Endothelial cell of umbilical vein (primary cell): ENCODE data around the gene NPDC1. TPM values are rescaled to one million over a fixed set of nuclear protein-coding genes. Genes with fewer than 3 reads are reported as not detected.

Experiments
- BruUV-seq: library from RNA; stranded (reverse); fragments of 400-500 nt; replicated peaks from 2 replicates; lab custom pipeline; 2021; lab: Mats Ljungman, UMichigan
- CTCF ChIA-PET: fragments of 300-600, 350-600 bp; sonication (Branson Sonifier 250); formaldehyde crosslinking; loops from one replicate; lab custom pipeline; 2021; ENCODE audit warnings: antibody characterized with exemption, inconsistent platforms; lab: Charles Lee
- POLR2A ChIA-PET: fragments of 300-600, 350-600 bp; sonication (Branson Sonifier 250); formaldehyde crosslinking; loops from one replicate; lab custom pipeline; 2021; ENCODE audit warnings: antibody characterized with exemption, inconsistent platforms; lab: Charles Lee
- DNase-seq: peaks from one replicate; pipeline ENCODE4 v3.0.0-alpha.2; 2011; ENCODE audit warnings: low read depth, low spot score
- FAIRE-seq: peaks from 2 replicates; lab custom pipeline; 2011; peaks lifted over from hg19 to GRCh38; lab: Jason Lieb, UNC
- H2AFZ ChIP-seq: 2 replicates; pipeline ENCODE4 v1.6.0; 2012; ENCODE audit warnings: low read depth, low read length, control low read depth, inconsistent platforms
- H3K27ac ChIP-seq: 2 replicates; pipeline ENCODE4 v1.5.1; 2011; ENCODE audit warnings: low read depth, mild to moderate bottlenecking, control low read depth, low read length, moderate library complexity; ENCODE audit not compliant: insufficient read depth
- H3K27me3 ChIP-seq, 2 experiments: 2 replicates each; pipeline versions ENCODE4 v1.6.0 to v1.6.1; 2011; ENCODE audit warnings: low read length in 2 of 2, mixed read lengths in 1 of 2; ENCODE audit not compliant: control insufficient read depth in 2 of 2, insufficient read depth in 2 of 2
- H3K36me3 ChIP-seq, 2 experiments: 2 replicates in 1 of 2; 3 replicates in 1 of 2; pipeline ENCODE4 v1.5.1; 2011; ENCODE audit warnings: low read length in 2 of 2, mild to moderate bottlenecking in 1 of 2, moderate library complexity in 1 of 2; ENCODE audit not compliant: control insufficient read depth in 2 of 2, insufficient read depth in 2 of 2; ENCODE audit errors: extremely low read depth in 1 of 2
- H3K4me1 ChIP-seq: 3 replicates; pipeline ENCODE4 v1.5.1; 2011; ENCODE audit warnings: mild to moderate bottlenecking, low read length; ENCODE audit not compliant: control insufficient read depth, insufficient read depth; ENCODE audit errors: extremely low read depth
- H3K4me2 ChIP-seq: 2 replicates; pipeline ENCODE4 v1.6.1; 2011; ENCODE audit warnings: low read length, control low read depth, mixed read lengths; ENCODE audit not compliant: insufficient read depth
- H3K4me3 ChIP-seq, 3 experiments: fragments of 200-600 bp in 1 of 3; sonication (generic), shearing (Covaris generic) in 1 of 3; replicated peaks in 1 of 3; 2 replicates each; pipeline ENCODE4 v1.5.1; 2011 to 2016; ENCODE audit warnings: control low read depth in 3 of 3, low read length in 3 of 3, mild to moderate bottlenecking in 2 of 3, inconsistent platforms in 1 of 3, low read depth in 1 of 3, moderate library complexity in 1 of 3; ENCODE audit not compliant: insufficient read depth in 1 of 3
- H3K79me2 ChIP-seq: 2 replicates; pipeline ENCODE4 v1.6.0; 2012; ENCODE audit warnings: low read length, inconsistent platforms; ENCODE audit not compliant: control insufficient read depth, insufficient read depth
- H3K9ac ChIP-seq: replicated peaks from 2 replicates; pipeline ENCODE3; 2011; ENCODE audit warnings: low read length, control low read depth; ENCODE audit not compliant: insufficient read depth; ENCODE audit errors: extremely low read depth
- H3K9me1 ChIP-seq: replicated peaks from 3 replicates; pipeline ENCODE4 v1.6.0; 2011; ENCODE audit warnings: mild to moderate bottlenecking, low read length; ENCODE audit not compliant: control insufficient read depth, insufficient read depth; ENCODE audit errors: extremely low read depth
- H3K9me3 ChIP-seq: replicated peaks from 2 replicates; pipeline ENCODE4 v1.5.1; 2012; ENCODE audit warnings: low read length, inconsistent platforms; ENCODE audit not compliant: control insufficient read depth, insufficient read depth
- H4K20me1 ChIP-seq: replicated peaks from 2 replicates; pipeline ENCODE3; 2011; ENCODE audit warnings: mild to moderate bottlenecking, low read length; ENCODE audit not compliant: control insufficient read depth, insufficient read depth; ENCODE audit errors: extremely low read depth
- FOS ChIP-seq: IDR thresholded peaks from 2 replicates; pipeline ENCODE4 v1.6.1; 2011; ENCODE audit warnings: mild to moderate bottlenecking, low read length, moderate library complexity, borderline replicate concordance; ENCODE audit not compliant: insufficient read depth
- GATA2 ChIP-seq: IDR thresholded peaks from 2 replicates; pipeline ENCODE4 v1.7.0; 2011; ENCODE audit warnings: low read depth, mild to moderate bottlenecking, moderate library complexity, mixed read lengths, low read length; ENCODE audit not compliant: insufficient read length, insufficient read depth
- POLR2AphosphoS5 ChIP-seq: IDR thresholded peaks from 2 replicates; pipeline ENCODE4 v1.6.1; 2012; ENCODE audit warnings: low read depth, mild to moderate bottlenecking, control low read depth, low read length, moderate library complexity; ENCODE audit not compliant: insufficient read depth
- dilution Hi-C: fragments of 300-500 bp; cut with MboI; formaldehyde crosslinking; loops from one replicate; pipeline ENCODE4 v1.15.0; 2019; ENCODE audit warnings: low sequenced_read_pairs; ENCODE audit not compliant: extremely low pct_ligation_motif_present
- intact Hi-C: fragments of 100-400 bp; cut with micrococcal nuclease; formaldehyde crosslinking; loops from one replicate; pipeline ENCODE4 v1.10.0; 2022
- polyA plus RNA-seq, 4 experiments: library from polyadenylated mRNA; depleted of rRNA in 3 of 4; stranded (reverse) in 3 of 4; unstranded in 1 of 4; fragments of >200 nt; gene quantifications; 2 replicates each; pipeline versions ENCODE4 v1.2.1 to v1.2.3, GENCODE V29; 2011 to 2012; ENCODE audit warnings: missing spikeins in 1 of 4
- total RNA-seq: library from RNA; stranded (reverse); gene quantifications from 2 replicates; pipeline ENCODE4 v1.2.3, GENCODE V29; 2021
- TF ChIP-seq, protein P1 (sequence below), 2 donors: IDR thresholded peaks; 1 replicate in 1 of 2; 2 replicates in 1 of 2; pipeline ENCODE4 v1.5.1; 2011; ENCODE audit warnings: low read length in 2 of 2, mild to moderate bottlenecking in 2 of 2, moderate library complexity in 2 of 2, control low read depth in 1 of 2, inconsistent platforms in 1 of 2, low read depth in 1 of 2; ENCODE audit not compliant: insufficient read depth in 1 of 2; ENCODE audit errors: extremely low read depth in 1 of 2

NPDC1 gene
- total and polyA plus RNA-seq, 2 donors (not counting 3 experiments of a cell fraction or from before 2014, with no cell fraction given) = 115 to 181 TPM

DNA sequence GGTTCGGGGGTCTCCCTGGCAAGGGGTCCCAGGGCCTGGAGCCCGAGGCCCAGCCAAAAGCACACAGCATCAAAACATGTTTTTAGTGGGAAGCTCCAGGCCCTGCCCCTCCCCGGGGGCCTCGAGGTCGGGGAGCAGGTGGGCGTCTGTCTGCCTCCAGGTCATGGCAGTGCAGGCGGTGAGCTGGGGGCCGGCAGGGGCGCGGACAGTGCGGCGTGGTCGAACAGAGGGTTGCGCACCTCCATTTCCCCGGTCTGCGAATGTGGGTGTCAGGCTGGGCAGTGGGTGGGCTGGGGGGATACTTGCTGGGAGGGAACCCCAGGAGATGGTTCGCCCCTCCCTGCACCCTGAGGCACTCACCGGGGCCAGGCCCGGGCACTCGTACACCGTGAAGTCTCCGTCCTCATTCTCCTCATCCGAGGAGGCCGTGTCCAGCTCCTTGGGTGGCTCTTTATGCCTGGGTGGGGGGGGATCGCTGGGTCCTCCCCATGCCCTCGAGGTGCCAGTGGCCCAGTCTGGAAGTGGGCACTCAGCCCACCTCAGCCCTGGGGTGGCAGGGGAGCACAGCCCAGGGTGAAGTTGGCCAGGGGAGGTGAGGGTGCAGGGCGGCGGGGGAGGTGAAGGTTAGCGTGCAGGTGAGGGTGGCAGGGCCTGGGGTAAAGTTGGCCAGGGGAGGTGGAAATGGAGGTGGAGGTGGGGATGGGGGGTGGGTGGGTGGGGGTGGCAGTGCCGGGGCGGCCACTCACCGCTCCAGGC, 6.2 kb downstream of the NPDC1 start:
- Histone ChIP-seq H3K27me3 (no peaks in the 10 kb centered on the region), H3K27ac (no peak overlapping the region), H3K4me2 (no peak overlapping the region), H3K79me2 (peaks cover 25% of the 10 kb centered on the region), H3K9me3 (no peaks in the 10 kb centered on the region), H3K9me1 (no peaks in the 10 kb centered on the region), H3K4me3 (no peak overlapping the region), H2AFZ (no peak overlapping the region), H3K36me3 (peaks cover 0 to 17% of the 10 kb centered on the region in 2 experiments), H4K20me1 (no peaks in the 10 kb centered on the region), H3K4me1 (peaks cover 32% of the 10 kb centered on the region), H3K9ac (no peak overlapping the region)
- no peak for TF ChIP-seq FOS
- TF ChIP-seq, protein P1, sequence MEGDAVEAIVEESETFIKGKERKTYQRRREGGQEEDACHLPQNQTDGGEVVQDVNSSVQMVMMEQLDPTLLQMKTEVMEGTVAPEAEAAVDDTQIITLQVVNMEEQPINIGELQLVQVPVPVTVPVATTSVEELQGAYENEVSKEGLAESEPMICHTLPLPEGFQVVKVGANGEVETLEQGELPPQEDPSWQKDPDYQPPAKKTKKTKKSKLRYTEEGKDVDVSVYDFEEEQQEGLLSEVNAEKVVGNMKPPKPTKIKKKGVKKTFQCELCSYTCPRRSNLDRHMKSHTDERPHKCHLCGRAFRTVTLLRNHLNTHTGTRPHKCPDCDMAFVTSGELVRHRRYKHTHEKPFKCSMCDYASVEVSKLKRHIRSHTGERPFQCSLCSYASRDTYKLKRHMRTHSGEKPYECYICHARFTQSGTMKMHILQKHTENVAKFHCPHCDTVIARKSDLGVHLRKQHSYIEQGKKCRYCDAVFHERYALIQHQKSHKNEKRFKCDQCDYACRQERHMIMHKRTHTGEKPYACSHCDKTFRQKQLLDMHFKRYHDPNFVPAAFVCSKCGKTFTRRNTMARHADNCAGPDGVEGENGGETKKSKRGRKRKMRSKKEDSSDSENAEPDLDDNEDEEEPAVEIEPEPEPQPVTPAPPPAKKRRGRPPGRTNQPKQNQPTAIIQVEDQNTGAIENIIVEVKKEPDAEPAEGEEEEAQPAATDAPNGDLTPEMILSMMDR (IDR thresholded peaks at IDR 0.05; ENCODE audit: extremely low read depth in 1 of 2, insufficient read depth in 1 of 2, low read depth in 1 of 2, low read length in 2 of 2) = no peak
- no peak for TF ChIP-seq GATA2
- no peak for TF ChIP-seq POLR2AphosphoS5
- dilution Hi-C loops (no loop called here), intact Hi-C loops (no loop called here)
- ChIA-PET CTCF (interaction anchor here (2.6 kb wide), 1 partner anchor 11 kb away, joined by 9 read pairs; no protein-coding TSS in a partner anchor), POLR2A (no interaction called here)
- no peak for FAIRE-seq
- BruUV-seq = TSS peak; percentile 75
- DNase-seq = no peak
